NCI-H2196 (cell line): ENCODE results near the gene ERVK3-1.

Experiments used
- DNase-seq: peaks from one replicate; lab custom pipeline; 2025; ENCODE audit not compliant: unreplicated experiment; lab: John Stamatoyannopoulos, UW

The ERVK3-1 gene

GRCh38 chr19:58357481-58358145 lies 52.4 kb downstream of the ERVK3-1 start:
- DNase-seq: no peak

GRCh38 chr19:58361900-58362271 lies 56.7 kb downstream of the ERVK3-1 start:
- DNase-seq: peak; percentile 64

DNA sequence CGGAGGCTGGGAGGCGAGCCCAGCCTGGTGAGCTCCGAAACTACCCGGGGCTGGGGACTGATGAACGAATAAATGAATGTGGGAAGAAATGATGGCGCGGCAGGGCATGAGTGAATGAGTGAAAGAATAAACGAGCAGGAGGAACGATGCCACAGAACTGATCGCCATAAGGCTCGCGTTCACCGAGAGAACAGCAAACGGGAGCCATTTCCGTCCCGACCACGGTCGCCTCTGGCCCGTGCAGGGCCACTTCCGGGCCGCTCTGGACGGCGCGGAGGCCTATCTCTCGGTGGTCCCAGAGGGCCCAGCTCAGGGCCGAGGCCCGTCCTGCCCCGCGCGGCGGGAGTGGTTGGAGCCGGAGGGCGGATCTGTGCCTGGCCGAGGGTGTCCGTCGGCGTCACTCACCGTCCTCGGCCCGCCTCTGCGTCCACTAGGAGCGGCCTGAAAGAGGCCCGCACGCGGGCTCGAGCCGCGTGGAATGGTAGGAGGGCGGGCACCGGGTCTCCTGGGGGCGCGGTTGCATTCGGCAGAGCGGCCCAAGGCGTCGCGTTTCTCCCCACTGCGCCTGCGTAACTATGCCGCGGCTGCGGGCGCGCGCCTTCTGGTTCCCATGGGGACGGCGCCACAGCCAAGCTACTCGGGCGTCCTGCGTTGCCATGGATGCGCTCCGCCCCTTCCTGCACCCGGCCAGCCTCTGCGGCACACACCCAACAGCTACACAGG lies 57.3 kb downstream of the ERVK3-1 start, which contains the start of gene ZNF497:
ZNF497 (minus strand) TSS at position 480 of the 723 bp plus-strand sequence. CDS start 5,116 bp downstream, outside the sequence.
- DNase-seq: peak; percentile 96

DNA sequence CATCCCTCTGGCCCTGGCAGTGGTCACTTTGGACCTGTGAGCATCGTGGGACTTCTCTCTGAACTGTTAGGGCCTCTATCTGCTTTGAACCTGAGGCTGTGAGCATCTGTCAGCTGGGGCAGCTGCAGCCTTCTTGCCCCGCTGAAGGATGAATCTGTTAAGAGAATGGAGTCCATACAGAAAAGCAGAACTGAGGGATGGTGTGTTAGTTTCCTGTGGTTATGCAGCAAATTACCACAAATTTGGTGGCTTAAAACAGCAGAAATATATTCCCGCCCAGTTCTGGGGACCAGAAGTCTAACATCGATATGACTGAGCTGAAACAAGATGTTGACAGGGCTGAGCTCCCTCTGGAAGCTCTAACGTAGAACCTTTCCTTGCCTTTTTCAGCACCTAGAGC lies 59.0 kb downstream of the ERVK3-1 start:
- no peak for DNase-seq
